H9 (cell line): ENCODE results near the gene SRPK2. TPM values are rescaled to one million over a fixed set of nuclear protein-coding genes. Genes with fewer than 3 reads are reported as not detected.

Experiments
- DNase-seq: peaks from one replicate; pipeline ENCODE4 v3.0.0-alpha.2; 2017
- H2AFZ ChIP-seq: one replicate; pipeline ENCODE4 v1.6.1; 2013; ENCODE audit warnings: mild to moderate bottlenecking, low read length, control low read depth, moderate library complexity
- H2AK5ac ChIP-seq: 2 replicates; pipeline ENCODE4 v1.6.1; 2013; ENCODE audit warnings: low read length, control low read depth, mixed read lengths; ENCODE audit not compliant: insufficient read length
- H2BK120ac ChIP-seq: one replicate; pipeline ENCODE4 v1.6.1; 2013; ENCODE audit warnings: low read depth, mild to moderate bottlenecking, low read length, control low read depth, inconsistent platforms; ENCODE audit not compliant: poor library complexity, severe bottlenecking
- H2BK12ac ChIP-seq: 2 replicates; pipeline ENCODE4 v1.6.1; 2013; ENCODE audit warnings: low read length, control low read depth, mixed read lengths, low read depth; ENCODE audit not compliant: insufficient read length
- H2BK15ac ChIP-seq: 2 replicates; pipeline ENCODE4 v1.6.1; 2013; ENCODE audit warnings: low read depth, low read length, control low read depth
- H2BK20ac ChIP-seq: one replicate; pipeline ENCODE4 v1.6.1; 2013; ENCODE audit warnings: low read depth, mild to moderate bottlenecking, low read length, control low read depth, inconsistent platforms; ENCODE audit not compliant: poor library complexity, severe bottlenecking
- H2BK5ac ChIP-seq: 2 replicates; pipeline ENCODE4 v1.6.1; 2013; ENCODE audit warnings: low read length, control low read depth, mixed read lengths; ENCODE audit not compliant: insufficient read length
- H3K14ac ChIP-seq: 2 replicates; pipeline ENCODE4 v1.6.1; 2013; ENCODE audit warnings: low read length, control low read depth; ENCODE audit not compliant: insufficient read depth
- H3K18ac ChIP-seq: 2 replicates; pipeline ENCODE4 v1.6.1; 2013; ENCODE audit warnings: low read depth, mild to moderate bottlenecking, mixed read lengths, low read length, control low read depth; ENCODE audit not compliant: insufficient read length
- H3K23ac ChIP-seq: 2 replicates; pipeline ENCODE4 v1.6.1; 2013; ENCODE audit warnings: low read length, control low read depth, mixed read lengths, low read depth; ENCODE audit not compliant: insufficient read length
- H3K23me2 ChIP-seq: 2 replicates; pipeline ENCODE4 v1.6.1; 2013; ENCODE audit warnings: low read depth, mild to moderate bottlenecking, mixed read lengths, low read length, control low read depth; ENCODE audit not compliant: insufficient read length, poor library complexity, severe bottlenecking
- H3K27ac ChIP-seq: 2 replicates; pipeline ENCODE4 v1.5.1; 2013; ENCODE audit warnings: low read length, control low read depth, mixed read lengths, low read depth; ENCODE audit not compliant: insufficient read length
- H3K27me3 ChIP-seq: 2 replicates; pipeline ENCODE4 v1.6.1; 2013; ENCODE audit warnings: low read length, control low read depth, inconsistent platforms; ENCODE audit not compliant: insufficient read depth
- H3K4ac ChIP-seq: 2 replicates; pipeline ENCODE4 v1.6.1; 2013; ENCODE audit warnings: low read depth, mild to moderate bottlenecking, control low read depth, inconsistent platforms, low read length, moderate library complexity
- H3K4me1 ChIP-seq: 2 replicates; pipeline ENCODE4 v1.6.1; 2013; ENCODE audit warnings: low read length, control low read depth, inconsistent platforms; ENCODE audit not compliant: insufficient read depth
- H3K4me2 ChIP-seq: 2 replicates; pipeline ENCODE4 v1.6.1; 2013; ENCODE audit warnings: low read length, control low read depth, mixed read lengths; ENCODE audit not compliant: insufficient read length, insufficient read depth
- H3K56ac ChIP-seq: 2 replicates; pipeline ENCODE4 v1.6.1; 2013; ENCODE audit warnings: low read depth, mild to moderate bottlenecking, mixed read lengths, low read length, control low read depth; ENCODE audit not compliant: insufficient read length
- H3K79me1 ChIP-seq: 2 replicates; pipeline ENCODE4 v1.6.1; 2013; ENCODE audit warnings: low read depth, mild to moderate bottlenecking, moderate library complexity, low read length, control low read depth, inconsistent platforms; ENCODE audit not compliant: insufficient read depth, poor library complexity, severe bottlenecking
- H3K79me2 ChIP-seq: 2 replicates; pipeline ENCODE4 v1.6.1; 2013; ENCODE audit warnings: low read length, control low read depth, inconsistent platforms; ENCODE audit not compliant: insufficient read depth
- H3K9ac ChIP-seq: 2 replicates; pipeline ENCODE4 v1.6.1; 2013; ENCODE audit warnings: low read length, control low read depth, mixed read lengths; ENCODE audit not compliant: insufficient read length; ENCODE audit errors: extremely low read depth
- H3K9me3 ChIP-seq: one replicate; pipeline ENCODE4 v1.6.1; 2013; ENCODE audit warnings: low read depth, low read length, inconsistent platforms; ENCODE audit not compliant: control insufficient read depth
- H3T11ph ChIP-seq: one replicate; pipeline ENCODE4 v1.6.1; 2013; ENCODE audit warnings: mild to moderate bottlenecking, low read length, control low read depth, inconsistent platforms
- H4K20me1 ChIP-seq: one replicate; pipeline ENCODE4 v1.6.1; 2013; ENCODE audit not compliant: control insufficient read depth, insufficient read length, insufficient read depth
- H4K5ac ChIP-seq: 2 replicates; pipeline ENCODE4 v1.6.1; 2013; ENCODE audit warnings: low read depth, mild to moderate bottlenecking, mixed read lengths, low read length, control low read depth; ENCODE audit not compliant: insufficient read length
- H4K8ac ChIP-seq: replicated peaks from 2 replicates; pipeline ENCODE4 v1.6.1; 2013; ENCODE audit warnings: low read length, control low read depth, mixed read lengths, low read depth; ENCODE audit not compliant: insufficient read length
- H4K91ac ChIP-seq: 2 replicates; pipeline ENCODE4 v1.6.1; 2013; ENCODE audit warnings: low read depth, mild to moderate bottlenecking, moderate library complexity, mixed read lengths, low read length, control low read depth; ENCODE audit not compliant: insufficient read length
- H3K27ac Mint-ChIP-seq, 3 experiments: 2 replicates in 2 of 3; 3 replicates in 1 of 3; pipeline ENCODE4 v1.8.0; 2020 to 2021; ENCODE audit warnings: mixed read lengths in 3 of 3, mild to moderate bottlenecking in 1 of 3, moderate library complexity in 1 of 3
- H3K27me3 Mint-ChIP-seq: 2 replicates; pipeline ENCODE4 v1.8.0; 2021; ENCODE audit warnings: low read depth, mild to moderate bottlenecking, moderate library complexity, mixed read lengths
- H3K36me3 Mint-ChIP-seq, 3 experiments: 2 replicates in 2 of 3; 3 replicates in 1 of 3; pipeline ENCODE4 v1.8.0; 2020 to 2021; ENCODE audit warnings: low read depth in 3 of 3, mixed read lengths in 3 of 3; ENCODE audit not compliant: insufficient read depth in 1 of 3
- H3K4me1 Mint-ChIP-seq, 2 experiments: 2 replicates each; pipeline ENCODE4 v1.8.0; 2020; ENCODE audit warnings: mixed read lengths in 2 of 2
- H3K4me3 Mint-ChIP-seq, 2 experiments: 2 replicates in 1 of 2; 3 replicates in 1 of 2; pipeline ENCODE4 v1.8.0; 2020 to 2021; ENCODE audit warnings: mild to moderate bottlenecking in 2 of 2, mixed read lengths in 2 of 2, moderate library complexity in 1 of 2
- H3K9me3 Mint-ChIP-seq, 2 experiments: 2 replicates in 1 of 2; 3 replicates in 1 of 2; pipeline ENCODE4 v1.8.0; 2020; ENCODE audit warnings: mild to moderate bottlenecking in 2 of 2, mixed read lengths in 2 of 2, moderate library complexity in 1 of 2
- CTCF ChIP-seq: fragments of 200-600 bp; sonication (generic); conservative IDR thresholded peaks from 3 replicates; pipeline ENCODE4 v1.8.0; 2021; ENCODE audit warnings: antibody characterized with exemption, mild to moderate bottlenecking
- WGBS: extraction: QIAGEN DNeasy Blood & Tissue Kit; methylation state at CpG from one replicate; pipeline ENCODE4 v1.1.7; 2013; ENCODE audit warnings: missing lambda C conversion rate, low lambda C conversion rate, mixed read lengths; ENCODE audit not compliant: insufficient read length; ENCODE audit errors: extremely low coverage; 5-methylcytosine and 5-hydroxymethylcytosine counted together
- total RNA-seq: library from RNA; stranded (reverse); gene quantifications from 2 replicates; pipeline ENCODE4 v1.2.1, GENCODE V29; 2021

The SRPK2 gene
- total RNA-seq, 1 experiment from 2014 or later = 41.1 TPM

GRCh38 chr7:105245398-105246114 lies 143.2 kb downstream of the SRPK2 start:
- no CpG with 5 or more reads among the region's 12 CpGs for WGBS
- H3K27ac Mint-ChIP-seq = no peak overlapping the region
- H2BK12ac ChIP-seq = no peak overlapping the region
- no peaks in the 10 kb centered on the region for H3K9me3 Mint-ChIP-seq
- TF ChIP-seq CTCF = no peak
- H3K79me1 ChIP-seq = no peaks in the 10 kb centered on the region
- no peak overlapping the region for H2BK5ac ChIP-seq
- no peak overlapping the region for H3K27ac ChIP-seq
- H2AK5ac ChIP-seq = no peak overlapping the region
- no peak overlapping the region for H2BK20ac ChIP-seq
- H2AFZ ChIP-seq = no peak overlapping the region
- H3K36me3 Mint-ChIP-seq = no peaks in the 10 kb centered on the region
- H3K9me3 ChIP-seq = no peaks in the 10 kb centered on the region
- H2BK120ac ChIP-seq = no peak overlapping the region
- no peaks in the 10 kb centered on the region for H3K23me2 ChIP-seq
- DNase-seq = no peak
- no peaks in the 10 kb centered on the region for H3K27me3 ChIP-seq
- H4K91ac ChIP-seq = no peak overlapping the region
- peaks cover 7% of the 10 kb centered on the region; the same call in 1 of the 2 replicates for H3K4me1 ChIP-seq
- no peak overlapping the region for H3T11ph ChIP-seq
- H4K8ac ChIP-seq = no peak overlapping the region
- H3K9ac ChIP-seq = no peak overlapping the region
- peaks cover 2% of the 10 kb centered on the region; the same call in 1 of the 2 replicates for H3K79me2 ChIP-seq
- H3K4ac ChIP-seq = no peak overlapping the region
- H3K4me3 Mint-ChIP-seq = no peak overlapping the region
- H2BK15ac ChIP-seq = no peak overlapping the region
- no peak overlapping the region for H3K56ac ChIP-seq
- H3K18ac ChIP-seq = no peak overlapping the region
- H3K14ac ChIP-seq = no peak overlapping the region
- H4K5ac ChIP-seq = no peak overlapping the region
- no peaks in the 10 kb centered on the region for H4K20me1 ChIP-seq
- H3K27me3 Mint-ChIP-seq = no peaks in the 10 kb centered on the region
- no peak overlapping the region for H3K4me2 ChIP-seq
- H3K4me1 Mint-ChIP-seq = peaks cover 7 to 8% of the 10 kb centered on the region in 2 experiments
- no peak overlapping the region for H3K23ac ChIP-seq
